Fibroblast of lung (primary cell): ENCODE results near the gene TEAD2. TPM values are rescaled to one million over a fixed set of nuclear protein-coding genes. Genes with fewer than 3 reads are reported as not detected.

ENCODE experiments used
- DNase-seq, 2 donors: peaks; one replicate each; pipeline versions ENCODE4 v3.0.0 to v3.0.0-alpha.2; 2010; ENCODE audit warnings: low read depth in 2 of 2
- H2AFZ ChIP-seq: 2 replicates; pipeline ENCODE4 v1.5.1; 2012; ENCODE audit warnings: low read length, control low read depth, inconsistent platforms
- H3K27ac ChIP-seq: 2 replicates; pipeline ENCODE4 v1.5.1; 2011; ENCODE audit warnings: low read length, control low read depth; ENCODE audit not compliant: insufficient read depth
- H3K27me3 ChIP-seq: 2 replicates; pipeline ENCODE4 v1.5.1; 2011; ENCODE audit warnings: mild to moderate bottlenecking, low read length; ENCODE audit not compliant: control insufficient read depth, insufficient read depth
- H3K36me3 ChIP-seq: 2 replicates; pipeline ENCODE4 v1.5.1; 2011; ENCODE audit warnings: low read length; ENCODE audit not compliant: control insufficient read depth, insufficient read depth
- H3K4me1 ChIP-seq: 2 replicates; pipeline ENCODE4 v1.5.1; 2011; ENCODE audit warnings: low read length; ENCODE audit not compliant: control insufficient read depth, insufficient read depth; ENCODE audit errors: extremely low read depth
- H3K4me2 ChIP-seq: 2 replicates; pipeline ENCODE4 v1.5.1; 2011; ENCODE audit warnings: low read length, control low read depth; ENCODE audit not compliant: insufficient read depth; ENCODE audit errors: extremely low read depth
- H3K4me3 ChIP-seq, 4 experiments: fragments of 200-600 bp in 1 of 4; sonication (generic) in 1 of 4; replicated peaks in 1 of 4; 2 replicates each; pipeline ENCODE4 v1.5.1; 2011 to 2016; ENCODE audit warnings: low read length in 4 of 4, low read depth in 3 of 4, mild to moderate bottlenecking in 3 of 4, control low read depth in 2 of 4, inconsistent platforms in 1 of 4, mixed read lengths in 1 of 4; ENCODE audit not compliant: insufficient read depth in 1 of 4; ENCODE audit errors: control extremely low read depth in 1 of 4
- H3K79me2 ChIP-seq: 2 replicates; pipeline ENCODE4 v1.5.1; 2012; ENCODE audit warnings: mild to moderate bottlenecking, low read length, inconsistent platforms; ENCODE audit not compliant: control insufficient read depth, insufficient read depth
- H3K9ac ChIP-seq: 2 replicates; pipeline ENCODE4 v1.5.1; 2011; ENCODE audit warnings: mild to moderate bottlenecking, low read length, control low read depth; ENCODE audit not compliant: insufficient read depth
- H3K9me3 ChIP-seq: 2 replicates; pipeline ENCODE4 v1.5.1; 2012; ENCODE audit warnings: low read depth, low read length; ENCODE audit not compliant: control insufficient read depth, insufficient read depth
- H4K20me1 ChIP-seq: 2 replicates; pipeline ENCODE4 v1.5.1; 2011; ENCODE audit warnings: low read length; ENCODE audit not compliant: control insufficient read depth, insufficient read depth; ENCODE audit errors: extremely low read depth
- EZH2 ChIP-seq: IDR thresholded peaks from 2 replicates; pipeline ENCODE4 v1.5.1; 2012; ENCODE audit warnings: low read length, control low read depth, mild to moderate bottlenecking; ENCODE audit errors: missing control alignments
- polyA plus RNA-seq, 2 donors: library from polyadenylated mRNA; depleted of rRNA in 1 of 2; stranded (reverse) in 1 of 2; unstranded in 1 of 2; fragments of >200 nt; gene quantifications; 2 replicates each; pipeline ENCODE4 v1.2.1, GENCODE V29; 2011 to 2012; ENCODE audit warnings: missing spikeins in 1 of 2
- total RNA-seq: library from RNA; depleted of rRNA; stranded (reverse); fragments of >200 nt; gene quantifications from 2 replicates; pipeline ENCODE4 v1.2.1, GENCODE V29; 2014
- TF ChIP-seq, protein P1 (sequence below), 2 donors: IDR thresholded peaks in 1 of 2; conservative IDR thresholded peaks in 1 of 2; 1 replicate in 1 of 2; 2 replicates in 1 of 2; pipeline ENCODE4 v1.5.1; 2011 to 2012; ENCODE audit warnings: low read length in 2 of 2, control low read depth in 1 of 2, inconsistent platforms in 1 of 2, low read depth in 1 of 2, mild to moderate bottlenecking in 1 of 2

The TEAD2 gene
- total and polyA plus RNA-seq, 2 donors (not counting 1 experiment from before 2014, with no cell fraction given): 19.2 to 22.7 TPM

DNA sequence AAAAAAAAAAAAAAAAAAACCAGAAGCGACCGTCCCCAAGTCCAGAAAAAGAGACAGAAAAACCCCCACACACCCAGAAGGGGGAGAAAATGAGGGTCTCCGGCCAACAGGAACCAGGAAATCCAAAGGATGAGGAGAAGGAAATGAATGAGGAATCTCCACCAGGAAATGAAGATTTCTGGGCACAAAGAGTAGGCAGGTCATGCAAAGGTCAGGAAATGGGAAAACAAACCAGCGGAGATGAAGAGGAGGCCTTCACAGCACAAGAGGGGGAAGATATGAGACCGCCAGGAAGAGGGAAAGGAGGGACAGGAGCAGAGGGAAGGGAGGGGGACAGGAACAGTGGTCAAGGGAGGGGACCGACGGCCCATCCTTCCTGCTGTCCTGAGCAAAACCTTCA lies 5.8 kb downstream of the TEAD2 start:
- H3K4me2 ChIP-seq: no peak overlapping the region
- peak overlapping the region; percentile 2 for H3K9ac ChIP-seq
- H3K79me2 ChIP-seq: peaks cover 3% of the 10 kb centered on the region
- H3K27ac ChIP-seq: no peak overlapping the region
- no peak overlapping the region for H3K4me3 ChIP-seq
- H3K9me3 ChIP-seq: no peaks in the 10 kb centered on the region
- no peaks in the 10 kb centered on the region for H3K27me3 ChIP-seq
- no peaks in the 10 kb centered on the region for H3K4me1 ChIP-seq
- DNase-seq: no peak
- TF ChIP-seq, protein P1, sequence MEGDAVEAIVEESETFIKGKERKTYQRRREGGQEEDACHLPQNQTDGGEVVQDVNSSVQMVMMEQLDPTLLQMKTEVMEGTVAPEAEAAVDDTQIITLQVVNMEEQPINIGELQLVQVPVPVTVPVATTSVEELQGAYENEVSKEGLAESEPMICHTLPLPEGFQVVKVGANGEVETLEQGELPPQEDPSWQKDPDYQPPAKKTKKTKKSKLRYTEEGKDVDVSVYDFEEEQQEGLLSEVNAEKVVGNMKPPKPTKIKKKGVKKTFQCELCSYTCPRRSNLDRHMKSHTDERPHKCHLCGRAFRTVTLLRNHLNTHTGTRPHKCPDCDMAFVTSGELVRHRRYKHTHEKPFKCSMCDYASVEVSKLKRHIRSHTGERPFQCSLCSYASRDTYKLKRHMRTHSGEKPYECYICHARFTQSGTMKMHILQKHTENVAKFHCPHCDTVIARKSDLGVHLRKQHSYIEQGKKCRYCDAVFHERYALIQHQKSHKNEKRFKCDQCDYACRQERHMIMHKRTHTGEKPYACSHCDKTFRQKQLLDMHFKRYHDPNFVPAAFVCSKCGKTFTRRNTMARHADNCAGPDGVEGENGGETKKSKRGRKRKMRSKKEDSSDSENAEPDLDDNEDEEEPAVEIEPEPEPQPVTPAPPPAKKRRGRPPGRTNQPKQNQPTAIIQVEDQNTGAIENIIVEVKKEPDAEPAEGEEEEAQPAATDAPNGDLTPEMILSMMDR (conservative IDR thresholded peaks at IDR 0.05 in 1 of 2, IDR thresholded peaks at IDR 0.05 in 1 of 2; ENCODE audit: low read depth in 1 of 2, low read length in 2 of 2): no peak
- TF ChIP-seq EZH2: no peak
- no peaks in the 10 kb centered on the region for H4K20me1 ChIP-seq
- H3K36me3 ChIP-seq: peaks cover 13% of the 10 kb centered on the region
- no peak overlapping the region for H2AFZ ChIP-seq

DNA sequence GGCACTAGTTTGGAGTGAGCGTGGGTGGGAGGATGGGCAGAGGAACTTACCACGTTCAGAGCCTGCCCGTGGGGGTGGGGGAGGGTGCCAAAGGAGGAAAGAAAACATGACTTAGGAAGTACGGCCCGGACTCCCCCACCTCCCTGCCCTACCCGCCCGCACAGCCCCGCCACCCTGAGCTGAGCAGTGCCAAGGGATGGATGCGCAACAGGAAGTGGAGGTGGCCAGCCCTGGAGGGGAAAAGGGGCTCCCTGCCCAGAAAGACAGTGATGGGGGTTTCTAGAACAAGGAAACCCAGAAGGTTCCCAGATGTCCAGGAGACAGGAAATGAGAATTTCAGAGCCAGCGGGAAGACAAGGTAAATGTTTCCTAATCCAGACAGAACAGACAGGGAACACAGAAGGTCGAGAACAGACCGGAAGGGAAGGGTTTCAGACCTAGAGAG lies 6.3 kb downstream of the TEAD2 start:
- Histone ChIP-seq H3K4me1 (no peaks in the 10 kb centered on the region), H2AFZ (no peak overlapping the region), H3K36me3 (peaks cover 17% of the 10 kb centered on the region), H4K20me1 (no peaks in the 10 kb centered on the region), H3K79me2 (no peaks in the 10 kb centered on the region), H3K9ac (no peak overlapping the region), H3K27me3 (no peaks in the 10 kb centered on the region), H3K4me2 (no peak overlapping the region), H3K9me3 (no peaks in the 10 kb centered on the region), H3K27ac (no peak overlapping the region), H3K4me3 (no peak overlapping the region)
- no peak for TF ChIP-seq EZH2
- TF ChIP-seq, protein P1 (conservative IDR thresholded peaks at IDR 0.05 in 1 of 2, IDR thresholded peaks at IDR 0.05 in 1 of 2; ENCODE audit: low read depth in 1 of 2, low read length in 2 of 2): no peak
- no peak for DNase-seq

DNA sequence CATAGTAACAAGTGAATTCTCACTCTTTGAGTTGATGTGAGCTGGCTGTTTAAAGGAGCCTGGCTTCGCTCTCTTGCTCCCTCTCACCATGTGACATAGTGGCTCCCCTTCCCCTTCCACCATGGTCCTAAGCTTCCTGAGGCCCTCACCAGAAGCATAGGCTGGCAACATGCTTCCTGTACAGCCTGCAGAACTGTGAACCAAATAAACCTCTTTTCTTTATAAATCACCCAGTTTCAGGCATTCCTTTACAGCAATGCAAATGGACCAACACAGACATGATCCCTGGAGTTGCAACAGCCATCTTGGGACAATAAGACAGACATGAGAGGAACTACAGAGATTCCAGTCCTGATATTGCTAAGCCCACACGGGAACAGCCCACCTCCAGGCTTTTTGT lies 12.6 kb downstream of the TEAD2 start:
- H3K79me2 ChIP-seq: no peaks in the 10 kb centered on the region
- H3K9ac ChIP-seq: no peak overlapping the region
- no peak overlapping the region for H3K4me2 ChIP-seq
- no peaks in the 10 kb centered on the region for H3K4me1 ChIP-seq
- H3K4me3 ChIP-seq: no peak overlapping the region
- no peak for TF ChIP-seq EZH2
- TF ChIP-seq, protein P1 (conservative IDR thresholded peaks at IDR 0.05 in 1 of 2, IDR thresholded peaks at IDR 0.05 in 1 of 2; ENCODE audit: low read depth in 1 of 2, low read length in 2 of 2): no peak
- H3K27me3 ChIP-seq: no peaks in the 10 kb centered on the region
- H4K20me1 ChIP-seq: no peaks in the 10 kb centered on the region
- no peaks in the 10 kb centered on the region for H3K9me3 ChIP-seq
- H3K36me3 ChIP-seq: peaks cover 21% of the 10 kb centered on the region
- DNase-seq: no peak
- H3K27ac ChIP-seq: no peak overlapping the region
- no peak overlapping the region for H2AFZ ChIP-seq
